OCI-LY1 (cell line): ENCODE measurements around the gene CSGALNACT2.

Experiments used
- H2AFZ ChIP-seq: fragments of 200-600 bp; sonication (generic), shearing (Covaris generic); 2 replicates; pipeline ENCODE4 v1.6.0; 2014; ENCODE audit warnings: antibody characterized with exemption, mild to moderate bottlenecking, low read length
- H3F3A ChIP-seq: fragments of 200-600 bp; sonication (generic), shearing (Covaris generic); 2 replicates; pipeline ENCODE4 v1.6.0; 2014; ENCODE audit warnings: mild to moderate bottlenecking, antibody characterized with exemption, low read length, moderate library complexity; ENCODE audit not compliant: insufficient read depth
- H3K27ac ChIP-seq: fragments of 200-600 bp; sonication (generic); 2 replicates; pipeline ENCODE4 v1.5.1; 2014; ENCODE audit warnings: low read length, mixed run types, mild to moderate bottlenecking, low read depth; ENCODE audit not compliant: poor library complexity, severe bottlenecking
- H3K27me3 ChIP-seq: fragments of 200-600 bp; sonication (generic); 2 replicates; pipeline ENCODE4 v1.6.0; 2014; ENCODE audit warnings: antibody characterized with exemption, mild to moderate bottlenecking, low read length, moderate library complexity; ENCODE audit not compliant: insufficient read depth
- H3K36me3 ChIP-seq: fragments of 200-600 bp; sonication (generic); 2 replicates; pipeline ENCODE4 v1.6.1; 2014; ENCODE audit warnings: mild to moderate bottlenecking, antibody characterized with exemption, low read length, moderate library complexity, mixed read lengths; ENCODE audit not compliant: insufficient read depth
- H3K4me1 ChIP-seq: fragments of 200-600 bp; sonication (generic); 2 replicates; pipeline ENCODE4 v1.5.1; 2014; ENCODE audit warnings: mild to moderate bottlenecking, low read length, moderate library complexity; ENCODE audit not compliant: insufficient read depth, severe bottlenecking
- H3K4me2 ChIP-seq: fragments of 200-600 bp; sonication (generic), shearing (Covaris generic); 2 replicates; pipeline ENCODE4 v1.6.1; 2014; ENCODE audit warnings: low read length
- H3K4me3 ChIP-seq: fragments of 200-600 bp; sonication (generic); 2 replicates; pipeline ENCODE4 v1.5.1; 2014; ENCODE audit warnings: low read length, low read depth, mild to moderate bottlenecking, mixed read lengths; ENCODE audit not compliant: poor library complexity, severe bottlenecking
- H3K79me2 ChIP-seq: fragments of 200-600 bp; shearing (Covaris generic); 2 replicates; pipeline ENCODE4 v1.6.1; 2016; ENCODE audit warnings: mixed run types, low read length, mixed read lengths; ENCODE audit not compliant: insufficient read depth
- H3K9ac ChIP-seq: fragments of 200-600 bp; sonication (generic), shearing (Covaris generic); 2 replicates; pipeline ENCODE4 v1.6.1; 2014; ENCODE audit warnings: mild to moderate bottlenecking, low read length, mixed read lengths
- H3K9me2 ChIP-seq: fragments of 200-600 bp; sonication (generic), shearing (Covaris generic); 2 replicates; pipeline ENCODE4 v1.6.1; 2014; ENCODE audit warnings: low read depth, mild to moderate bottlenecking, low read length, mixed read lengths
- H3K9me3 ChIP-seq: fragments of 200-600 bp; shearing (Covaris generic); 2 replicates; pipeline ENCODE4 v1.6.1; 2014; ENCODE audit warnings: low read length, mixed read lengths
- H4K20me1 ChIP-seq: fragments of 200-600 bp; sonication (generic), shearing (Covaris generic); 2 replicates; pipeline ENCODE4 v1.6.0; 2016; ENCODE audit warnings: mild to moderate bottlenecking, low read length; ENCODE audit not compliant: insufficient read depth
- CTCF ChIP-seq: fragments of 200-600 bp; sonication (generic), shearing (Covaris generic); IDR thresholded peaks from 2 replicates; pipeline ENCODE4 v1.5.1; 2017; ENCODE audit warnings: mild to moderate bottlenecking, antibody characterized with exemption, low read length, moderate library complexity, mixed read lengths
- EZH2 ChIP-seq: fragments of 200-600 bp; sonication (generic), shearing (Covaris generic); IDR thresholded peaks from 2 replicates; pipeline ENCODE4 v1.8.0; 2017; ENCODE audit warnings: borderline replicate concordance, mixed run types, mild to moderate bottlenecking, antibody characterized with exemption, low read length, moderate library complexity, mixed read lengths

CSGALNACT2 gene

GRCh38 chr10:43114743-43115611 lies 23.3 kb upstream of the CSGALNACT2 start:
- Histone ChIP-seq H3K79me2 (no peaks in the 10 kb centered on the region), H3K9ac (no peak overlapping the region), H3K9me3 (no peaks in the 10 kb centered on the region), H4K20me1 (no peaks in the 10 kb centered on the region), H3K4me1 (no peaks in the 10 kb centered on the region), H3K27ac (no peak overlapping the region), H3K9me2 (no peaks in the 10 kb centered on the region), H3K27me3 (no peaks in the 10 kb centered on the region), H3K4me3 (no peak overlapping the region), H3K36me3 (no peaks in the 10 kb centered on the region), H3F3A (no peaks in the 10 kb centered on the region), H2AFZ (no peak overlapping the region), H3K4me2 (no peak overlapping the region)
- TF ChIP-seq EZH2 (no peak), CTCF (no peak)

GRCh38 chr10:43115881-43116595 lies 22.2 kb upstream of the CSGALNACT2 start:
- Histone ChIP-seq H3K27me3 (no peaks in the 10 kb centered on the region), H3K9ac (no peak overlapping the region), H3K4me1 (no peaks in the 10 kb centered on the region), H3K9me2 (no peaks in the 10 kb centered on the region), H3K36me3 (no peaks in the 10 kb centered on the region), H3K79me2 (no peaks in the 10 kb centered on the region), H3F3A (no peaks in the 10 kb centered on the region), H3K27ac (no peak overlapping the region), H4K20me1 (no peaks in the 10 kb centered on the region), H2AFZ (no peak overlapping the region), H3K4me3 (no peak overlapping the region), H3K4me2 (no peak overlapping the region), H3K9me3 (no peaks in the 10 kb centered on the region)
- no peak for TF ChIP-seq CTCF
- no peak for TF ChIP-seq EZH2

- H3K9ac ChIP-seq = no peak overlapping the region
- no peak overlapping the region for H3K4me3 ChIP-seq
- no peaks in the 10 kb centered on the region for H3K79me2 ChIP-seq
- no peaks in the 10 kb centered on the region for H3K27me3 ChIP-seq
- TF ChIP-seq CTCF (no peak), EZH2 (no peak)
- no peak overlapping the region for H2AFZ ChIP-seq
- no peaks in the 10 kb centered on the region for H3K9me2 ChIP-seq
- no peaks in the 10 kb centered on the region for H3K4me1 ChIP-seq
- no peaks in the 10 kb centered on the region for H4K20me1 ChIP-seq
- no peak overlapping the region for H3K4me2 ChIP-seq
- H3F3A ChIP-seq = no peaks in the 10 kb centered on the region
- no peak overlapping the region for H3K27ac ChIP-seq
- H3K9me3 ChIP-seq = no peaks in the 10 kb centered on the region
- no peaks in the 10 kb centered on the region for H3K36me3 ChIP-seq
Observed at GRCh38 chr10:43116596-43116995, 21.6 kb upstream of the CSGALNACT2 start.
